Measurements from ENCODE around the gene SGCA. TPM values are rescaled to one million over a fixed set of nuclear protein-coding genes. Genes with fewer than 3 reads are reported as not detected.

Gene SGCA
- total and polyA plus RNA-seq, 9 donors: 209 to 375 (median 311) TPM

- no peak overlapping the region for H3K4me3 ChIP-seq (ENCODE audit: low read length)
- no peaks in the 10 kb centered on the region for H3K9me3 ChIP-seq (replicated peaks; ENCODE audit: control insufficient read depth, low read depth, low read length)
- peak; percentile 7 for DNase-seq
- H3K36me3 ChIP-seq (ENCODE audit: control insufficient read depth, insufficient read depth, low read length): peaks cover 98% of the 10 kb centered on the region
- peaks cover 23% of the 10 kb centered on the region for H3K4me1 ChIP-seq (ENCODE audit: control insufficient read depth, insufficient read depth, low read length)
- H3K27ac ChIP-seq (ENCODE audit: low read length): no peak overlapping the region
- 87% methylated on average over 4 of the region's 16 CpGs for WGBS (ENCODE audit: insufficient coverage)
- no peaks in the 10 kb centered on the region for H3K27me3 ChIP-seq (ENCODE audit: control insufficient read depth, insufficient read depth, low read length)
Observed at GRCh38 chr17:50141026-50141744, 24.6 kb upstream of the SGCA start.

GRCh38 chr17:50141745-50142110 lies 24.1 kb upstream of the SGCA start:
- Histone ChIP-seq H3K27ac (ENCODE audit: low read length) (no peak overlapping the region), H3K9me3 (replicated peaks; ENCODE audit: control insufficient read depth, low read depth, low read length) (no peaks in the 10 kb centered on the region), H3K4me1 (ENCODE audit: control insufficient read depth, insufficient read depth, low read length) (peaks cover 28% of the 10 kb centered on the region), H3K4me3 (ENCODE audit: low read length) (no peak overlapping the region), H3K27me3 (ENCODE audit: control insufficient read depth, insufficient read depth, low read length) (no peaks in the 10 kb centered on the region), H3K36me3 (ENCODE audit: control insufficient read depth, insufficient read depth, low read length) (peaks cover 98% of the 10 kb centered on the region)
- no peak for DNase-seq
- 61% methylated on average over 6 of the region's 8 CpGs for WGBS (ENCODE audit: insufficient coverage)

- H3K27me3 ChIP-seq (ENCODE audit: control insufficient read depth, insufficient read depth, low read length): no peaks in the 10 kb centered on the region
- no peak overlapping the region for H3K4me3 ChIP-seq (ENCODE audit: low read length)
- peaks cover 47% of the 10 kb centered on the region for H3K4me1 ChIP-seq (ENCODE audit: control insufficient read depth, insufficient read depth, low read length)
- no peaks in the 10 kb centered on the region for H3K9me3 ChIP-seq (replicated peaks; ENCODE audit: control insufficient read depth, low read depth, low read length)
- 79% methylated on average over 5 of the region's 20 CpGs for WGBS (ENCODE audit: insufficient coverage)
- no peak overlapping the region for H3K27ac ChIP-seq (ENCODE audit: low read length)
- DNase-seq: no peak
- peaks cover 80% of the 10 kb centered on the region for H3K36me3 ChIP-seq (ENCODE audit: control insufficient read depth, insufficient read depth, low read length)
Observed at GRCh38 chr17:50143461-50144176, 22.2 kb upstream of the SGCA start.

- peaks cover 73% of the 10 kb centered on the region for H3K36me3 ChIP-seq (ENCODE audit: control insufficient read depth, insufficient read depth, low read length)
- H3K9me3 ChIP-seq (replicated peaks; ENCODE audit: control insufficient read depth, low read depth, low read length): no peaks in the 10 kb centered on the region
- WGBS (ENCODE audit: insufficient coverage): 65% methylated on average over 4 of the region's 6 CpGs
- DNase-seq: no peak
- no peak overlapping the region for H3K4me3 ChIP-seq (ENCODE audit: low read length)
- no peaks in the 10 kb centered on the region for H3K27me3 ChIP-seq (ENCODE audit: control insufficient read depth, insufficient read depth, low read length)
- no peak overlapping the region for H3K27ac ChIP-seq (ENCODE audit: low read length)
- peaks cover 53% of the 10 kb centered on the region for H3K4me1 ChIP-seq (ENCODE audit: control insufficient read depth, insufficient read depth, low read length)
Observed at GRCh38 chr17:50144355-50144754, 21.4 kb upstream of the SGCA start.

GRCh38 chr17:50144845-50145531 lies 20.8 kb upstream of the SGCA start:
- Histone ChIP-seq H3K4me3 (ENCODE audit: low read length) (no peak overlapping the region), H3K9me3 (replicated peaks; ENCODE audit: control insufficient read depth, low read depth, low read length) (no peaks in the 10 kb centered on the region), H3K27ac (ENCODE audit: low read length) (no peak overlapping the region), H3K4me1 (ENCODE audit: control insufficient read depth, insufficient read depth, low read length) (peaks cover 54% of the 10 kb centered on the region), H3K27me3 (ENCODE audit: control insufficient read depth, insufficient read depth, low read length) (no peaks in the 10 kb centered on the region), H3K36me3 (ENCODE audit: control insufficient read depth, insufficient read depth, low read length) (peaks cover 67% of the 10 kb centered on the region)
- DNase-seq: peak; percentile 11
- 60% methylated on average over 8 of the region's 16 CpGs for WGBS (ENCODE audit: insufficient coverage)

GRCh38 chr17:50145532-50146229 lies 20.1 kb upstream of the SGCA start:
- H3K9me3 ChIP-seq (replicated peaks; ENCODE audit: control insufficient read depth, low read depth, low read length): no peaks in the 10 kb centered on the region
- DNase-seq: peak; percentile 11
- no peaks in the 10 kb centered on the region for H3K27me3 ChIP-seq (ENCODE audit: control insufficient read depth, insufficient read depth, low read length)
- no peak overlapping the region for H3K4me3 ChIP-seq (ENCODE audit: low read length)
- 42% methylated on average over 6 of the region's 11 CpGs for WGBS (ENCODE audit: insufficient coverage)
- H3K36me3 ChIP-seq (ENCODE audit: control insufficient read depth, insufficient read depth, low read length): peaks cover 60% of the 10 kb centered on the region
- peaks cover 47% of the 10 kb centered on the region for H3K4me1 ChIP-seq (ENCODE audit: control insufficient read depth, insufficient read depth, low read length)
- no peak overlapping the region for H3K27ac ChIP-seq (ENCODE audit: low read length)

GRCh38 chr17:50146230-50146926 lies 19.4 kb upstream of the SGCA start:
- Histone ChIP-seq H3K36me3 (ENCODE audit: control insufficient read depth, insufficient read depth, low read length) (peaks cover 53% of the 10 kb centered on the region), H3K4me3 (ENCODE audit: low read length) (no peak overlapping the region), H3K4me1 (ENCODE audit: control insufficient read depth, insufficient read depth, low read length) (peaks cover 46% of the 10 kb centered on the region), H3K9me3 (replicated peaks; ENCODE audit: control insufficient read depth, low read depth, low read length) (no peaks in the 10 kb centered on the region), H3K27me3 (ENCODE audit: control insufficient read depth, insufficient read depth, low read length) (no peaks in the 10 kb centered on the region), H3K27ac (ENCODE audit: low read length) (peak overlapping the region; percentile 84)
- 62% methylated on average over 2 of the region's 10 CpGs for WGBS (ENCODE audit: insufficient coverage)
- peak; percentile 21 for DNase-seq

GRCh38 chr17:50146927-50147665 lies 18.7 kb upstream of the SGCA start:
- 35% methylated on average over 8 of the region's 15 CpGs for WGBS (ENCODE audit: insufficient coverage)
- H3K4me3 ChIP-seq (ENCODE audit: low read length): peak overlapping the region; percentile 79
- no peak for DNase-seq
- peaks cover 46% of the 10 kb centered on the region for H3K36me3 ChIP-seq (ENCODE audit: control insufficient read depth, insufficient read depth, low read length)
- peak overlapping the region; percentile 84 for H3K27ac ChIP-seq (ENCODE audit: low read length)
- H3K4me1 ChIP-seq (ENCODE audit: control insufficient read depth, insufficient read depth, low read length): peaks cover 51% of the 10 kb centered on the region
- no peaks in the 10 kb centered on the region for H3K27me3 ChIP-seq (ENCODE audit: control insufficient read depth, insufficient read depth, low read length)
- H3K9me3 ChIP-seq (replicated peaks; ENCODE audit: control insufficient read depth, low read depth, low read length): no peaks in the 10 kb centered on the region

- 0% methylated on average over 4 of the region's 5 CpGs for WGBS (ENCODE audit: insufficient coverage)
- peak overlapping the region; percentile 84 for H3K27ac ChIP-seq (ENCODE audit: low read length)
- H3K9me3 ChIP-seq (replicated peaks; ENCODE audit: control insufficient read depth, low read depth, low read length): no peaks in the 10 kb centered on the region
- H3K4me3 ChIP-seq (ENCODE audit: low read length): peak overlapping the region; percentile 79
- DNase-seq: peak; percentile 91
- peaks cover 39% of the 10 kb centered on the region for H3K36me3 ChIP-seq (ENCODE audit: control insufficient read depth, insufficient read depth, low read length)
- no peaks in the 10 kb centered on the region for H3K27me3 ChIP-seq (ENCODE audit: control insufficient read depth, insufficient read depth, low read length)
- peaks cover 56% of the 10 kb centered on the region for H3K4me1 ChIP-seq (ENCODE audit: control insufficient read depth, insufficient read depth, low read length)
Observed at GRCh38 chr17:50147841-50148225, 18.0 kb upstream of the SGCA start.

Data from muscle of leg (tissue), 11 donors.